Progenitor cell of endocrine pancreas (in vitro differentiated cells): ENCODE data around the gene C13orf42. TPM values are rescaled to one million over a fixed set of nuclear protein-coding genes. Genes with fewer than 3 reads are reported as not detected.

Experiments
- DNase-seq: peaks from one replicate; pipeline ENCODE4 v3.0.0; 2021; ENCODE audit warnings: low spot score; ENCODE audit not compliant: unreplicated experiment
- H3K27ac Mint-ChIP-seq: 2 replicates; pipeline ENCODE4 v1.8.0; 2021; ENCODE audit warnings: mild to moderate bottlenecking, moderate library complexity, mixed read lengths
- H3K27me3 Mint-ChIP-seq: 2 replicates; pipeline ENCODE4 v1.8.0; 2021; ENCODE audit warnings: mixed read lengths
- H3K36me3 Mint-ChIP-seq: 2 replicates; pipeline ENCODE4 v1.8.0; 2022; ENCODE audit warnings: mixed read lengths; ENCODE audit not compliant: insufficient read depth
- H3K4me1 Mint-ChIP-seq: 2 replicates; pipeline ENCODE4 v1.8.0; 2021; ENCODE audit warnings: low read depth, mixed read lengths
- H3K4me3 Mint-ChIP-seq: 2 replicates; pipeline ENCODE4 v1.8.0; 2021; ENCODE audit warnings: low read depth, mild to moderate bottlenecking, moderate library complexity, mixed read lengths
- H3K9me3 Mint-ChIP-seq: 2 replicates; pipeline ENCODE4 v1.8.0; 2021; ENCODE audit warnings: low read depth, mixed read lengths
- CTCF ChIP-seq: fragments of 200-600 bp; sonication (generic); IDR thresholded peaks from one replicate; pipeline ENCODE4 v1.5.0; 2021; ENCODE audit warnings: antibody characterized with exemption, mild to moderate bottlenecking; ENCODE audit not compliant: unreplicated experiment
- total RNA-seq: library from RNA; stranded (reverse); gene quantifications from 2 replicates; pipeline ENCODE4 v1.2.1, GENCODE V29; 2021

Gene C13orf42
- total RNA-seq, 1 donor from 2014 or later = not detected

GRCh38 chr13:51111997-51112396, 923 bp upstream of the C13orf42 start:
- DNase-seq = no peak
- Mint-ChIP-seq H3K27ac (no peak overlapping the region), H3K36me3 (no peaks in the 10 kb centered on the region), H3K4me3 (no peak overlapping the region), H3K27me3 (no peaks in the 10 kb centered on the region), H3K9me3 (no peaks in the 10 kb centered on the region), H3K4me1 (no peaks in the 10 kb centered on the region)
- TF ChIP-seq CTCF = no peak

- Mint-ChIP-seq H3K4me1 (no peaks in the 10 kb centered on the region), H3K27me3 (no peaks in the 10 kb centered on the region), H3K27ac (no peak overlapping the region), H3K36me3 (no peaks in the 10 kb centered on the region), H3K4me3 (no peak overlapping the region), H3K9me3 (no peaks in the 10 kb centered on the region)
- no peak for DNase-seq
- no peak for TF ChIP-seq CTCF
Observed at GRCh38 chr13:51107996-51108395, 3.1 kb downstream of the C13orf42 start.

DNA sequence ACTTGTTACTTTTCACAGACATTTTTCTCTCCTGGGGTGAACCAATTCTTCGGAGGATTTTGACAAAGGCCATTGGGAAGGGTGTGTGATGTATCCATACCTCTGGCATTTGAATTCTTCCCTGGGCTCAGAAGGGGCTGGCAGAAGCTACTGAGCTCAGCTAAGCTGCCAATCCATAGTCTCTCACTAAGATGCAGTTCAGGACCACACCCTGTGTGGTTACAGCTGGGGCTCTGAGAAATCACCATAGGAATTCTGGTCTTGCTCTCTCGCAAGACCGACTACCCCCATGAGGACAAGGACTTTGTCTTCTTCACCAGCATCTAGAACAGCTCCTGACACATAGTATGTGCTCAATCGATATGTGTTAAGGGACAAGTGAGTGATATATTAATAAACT, 6.0 kb downstream of the C13orf42 start:
- peaks cover 5% of the 10 kb centered on the region for H3K4me1 Mint-ChIP-seq
- no peak overlapping the region for H3K27ac Mint-ChIP-seq
- no peaks in the 10 kb centered on the region for H3K27me3 Mint-ChIP-seq
- no peak for TF ChIP-seq CTCF
- no peaks in the 10 kb centered on the region for H3K36me3 Mint-ChIP-seq
- H3K4me3 Mint-ChIP-seq = no peak overlapping the region
- DNase-seq = no peak
- H3K9me3 Mint-ChIP-seq = no peaks in the 10 kb centered on the region

GRCh38 chr13:51101636-51102235, 9.3 kb downstream of the C13orf42 start:
- no peak for TF ChIP-seq CTCF
- no peak overlapping the region for H3K4me3 Mint-ChIP-seq
- peaks cover 5% of the 10 kb centered on the region for H3K4me1 Mint-ChIP-seq
- no peaks in the 10 kb centered on the region for H3K9me3 Mint-ChIP-seq
- no peaks in the 10 kb centered on the region for H3K27me3 Mint-ChIP-seq
- no peak for DNase-seq
- no peak overlapping the region for H3K27ac Mint-ChIP-seq
- no peaks in the 10 kb centered on the region for H3K36me3 Mint-ChIP-seq

DNA sequence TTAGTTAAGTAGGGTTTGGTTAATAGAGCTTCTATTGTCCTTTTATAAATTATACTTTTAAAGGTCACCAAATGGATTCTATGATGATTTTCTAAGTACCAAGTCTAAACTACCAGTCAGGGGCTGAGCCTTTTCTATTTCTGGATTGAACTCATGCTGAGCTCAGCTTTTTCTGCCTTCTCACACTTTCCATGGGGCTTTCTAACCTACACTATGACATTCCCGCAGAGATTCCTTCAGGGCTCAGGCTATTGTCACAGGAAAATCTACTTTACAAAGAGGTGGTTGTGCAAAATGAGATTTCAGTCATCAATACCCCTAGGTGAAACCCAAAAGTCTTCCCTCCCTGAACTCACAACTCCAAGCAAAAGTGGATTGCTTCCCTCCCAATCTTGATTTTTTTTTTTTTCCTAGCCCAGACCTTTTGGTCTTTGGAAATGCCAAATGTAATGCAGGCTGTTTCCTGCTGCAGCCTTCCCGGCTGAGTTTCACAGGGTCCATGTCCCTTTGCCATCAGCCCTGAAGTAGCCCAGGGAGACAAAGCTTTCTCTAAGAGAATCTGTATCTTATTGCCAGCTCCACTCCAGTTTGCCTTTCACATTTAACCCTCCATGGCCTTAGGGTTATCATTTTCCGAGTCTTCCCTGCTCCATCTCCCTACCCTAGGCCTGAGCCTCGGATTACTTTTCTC, 13.6 kb downstream of the C13orf42 start:
- TF ChIP-seq CTCF = no peak
- H3K9me3 Mint-ChIP-seq = no peaks in the 10 kb centered on the region
- no peak overlapping the region for H3K27ac Mint-ChIP-seq
- peaks cover 5% of the 10 kb centered on the region for H3K4me1 Mint-ChIP-seq
- H3K4me3 Mint-ChIP-seq = no peak overlapping the region
- H3K27me3 Mint-ChIP-seq = no peaks in the 10 kb centered on the region
- no peak for DNase-seq
- H3K36me3 Mint-ChIP-seq = no peaks in the 10 kb centered on the region
